ENCODE data around the gene YTHDF1.

Gene YTHDF1

DNA sequence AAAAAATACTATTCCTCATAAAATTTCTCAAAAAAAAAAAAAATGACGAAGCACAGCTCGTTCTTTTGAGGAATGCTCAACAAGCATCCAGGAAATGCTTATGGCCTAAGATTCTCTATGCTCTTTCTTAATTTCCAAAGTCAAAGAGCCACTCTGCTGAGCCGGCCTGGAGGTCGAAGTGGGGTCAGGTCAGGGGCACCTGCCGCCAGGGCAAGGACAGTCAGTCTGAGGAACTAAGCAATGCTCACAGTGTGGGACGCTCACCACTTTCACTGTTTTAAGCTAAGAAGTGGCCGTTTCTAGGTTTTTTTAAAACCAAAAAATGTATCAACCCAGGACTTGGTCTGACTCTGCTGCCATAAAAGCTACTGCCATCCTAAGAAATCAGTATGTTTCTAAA, 17.3 kb downstream of the YTHDF1 start:
- H3K4me3 Mint-ChIP-seq: no peak overlapping the region

DNA sequence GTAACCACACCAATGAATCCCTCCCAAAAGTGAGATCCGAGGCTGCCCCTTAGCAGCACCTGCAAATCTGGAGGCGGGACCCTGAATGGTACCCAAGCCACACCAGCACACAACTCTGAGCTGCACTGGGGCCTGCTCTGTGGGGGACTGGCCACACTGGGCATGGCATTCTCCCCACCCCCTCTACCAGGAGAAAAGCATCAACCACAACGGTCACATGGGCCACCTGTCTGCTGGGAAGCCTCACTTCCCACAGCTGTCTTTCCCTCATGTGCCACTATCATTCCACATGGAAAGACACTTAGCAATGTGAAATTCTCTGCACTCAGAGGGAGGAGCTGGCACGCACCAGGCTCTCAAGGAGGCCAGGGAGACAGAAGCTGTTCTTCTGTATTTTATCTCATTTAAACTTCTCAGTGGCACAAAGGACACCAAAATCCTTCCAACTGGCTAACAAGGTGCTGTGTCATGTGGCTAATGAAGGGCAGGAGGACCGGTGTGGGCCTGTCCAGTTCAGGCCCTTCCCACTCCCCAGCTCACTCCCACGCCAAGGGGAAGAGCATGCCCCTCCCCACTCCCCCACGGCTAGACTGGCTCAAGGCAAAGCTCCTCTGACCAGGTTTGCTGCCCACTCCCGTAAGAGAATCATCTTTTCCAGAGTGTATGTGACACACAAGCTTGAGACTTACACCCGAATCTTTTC, 19.0 kb downstream of the YTHDF1 start:
- Mint-ChIP-seq H3K4me1 (ENCODE audit: low read depth) (peaks cover 5% of the 10 kb centered on the region), H3K4me3 (no peak overlapping the region), H3K27ac (no peak overlapping the region), H3K27me3 (ENCODE audit: low read depth) (no peaks in the 10 kb centered on the region), H3K9me3 (no peaks in the 10 kb centered on the region), H3K36me3 (ENCODE audit: low read depth) (peaks cover 29% of the 10 kb centered on the region)
- no peak for DNase-seq (ENCODE audit: low spot score)

More for the DNA sequence above, 17.3 kb downstream of the YTHDF1 start:
- no peak for DNase-seq (ENCODE audit: low spot score)
- Mint-ChIP-seq H3K9me3 (no peaks in the 10 kb centered on the region), H3K27ac (no peak overlapping the region), H3K4me1 (ENCODE audit: low read depth) (peaks cover 5% of the 10 kb centered on the region), H3K36me3 (ENCODE audit: low read depth) (peaks cover 38% of the 10 kb centered on the region), H3K27me3 (ENCODE audit: low read depth) (no peaks in the 10 kb centered on the region)

DNA sequence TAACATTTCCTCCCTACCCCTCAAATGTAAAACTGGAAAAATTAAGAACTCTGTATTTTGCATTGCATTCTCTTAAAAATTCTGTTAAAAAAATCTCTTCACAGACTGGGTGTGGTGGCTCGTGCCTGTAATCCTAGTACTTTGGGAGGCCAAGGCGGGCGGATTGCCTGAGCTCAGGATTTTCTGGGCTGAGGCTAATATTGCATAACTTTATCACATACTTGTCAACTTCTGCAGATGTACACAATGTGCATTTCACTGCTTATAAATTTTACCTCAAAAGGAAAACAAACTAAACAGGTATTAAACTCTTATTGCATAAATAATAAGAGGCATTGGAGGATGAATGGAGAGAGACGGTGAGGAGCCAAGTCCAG, 21.1 kb downstream of the YTHDF1 start:
- Mint-ChIP-seq H3K4me1 (ENCODE audit: low read depth) (peaks cover 5% of the 10 kb centered on the region), H3K9me3 (no peaks in the 10 kb centered on the region), H3K4me3 (no peak overlapping the region), H3K27me3 (ENCODE audit: low read depth) (no peaks in the 10 kb centered on the region), H3K27ac (no peak overlapping the region), H3K36me3 (ENCODE audit: low read depth) (peaks cover 17% of the 10 kb centered on the region)
- DNase-seq (ENCODE audit: low spot score): no peak

DNA sequence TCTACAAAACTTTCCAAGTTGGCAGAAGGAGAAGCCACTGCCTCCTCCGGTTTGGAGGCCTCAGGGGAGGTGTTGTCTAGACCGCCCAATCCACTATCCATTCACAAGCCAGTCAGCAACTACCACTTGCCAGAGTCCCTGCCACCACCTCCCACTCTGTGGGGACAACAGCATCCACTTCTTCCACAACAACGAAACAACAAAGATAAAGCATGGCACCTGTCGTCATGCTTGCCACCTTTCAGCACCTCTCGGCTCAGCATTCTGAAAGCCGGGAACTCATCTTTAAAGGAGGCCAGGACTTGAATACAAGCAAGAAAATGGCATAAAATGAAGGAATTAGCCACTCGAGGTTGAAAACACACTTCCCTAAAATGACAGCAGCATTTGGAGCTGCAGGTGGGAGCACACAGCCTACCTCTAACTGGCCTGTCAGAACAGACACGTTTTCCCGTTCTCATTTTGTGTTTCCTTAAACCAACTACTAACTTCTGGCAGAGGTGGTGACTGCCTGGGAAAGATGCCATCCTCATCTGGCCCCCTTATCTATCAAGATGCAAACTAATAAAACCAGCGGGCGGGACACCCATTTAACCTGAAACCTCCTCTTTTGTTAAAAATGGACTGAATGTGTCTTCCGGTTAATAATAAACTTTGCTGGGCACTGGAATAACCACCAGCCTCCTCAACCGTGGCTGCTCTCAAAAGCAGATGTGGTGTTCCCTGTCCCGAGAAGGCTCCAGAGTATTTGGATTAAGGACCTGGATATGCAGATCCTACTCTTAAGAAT, 21.7 kb downstream of the YTHDF1 start:
- no peak overlapping the region for H3K4me3 Mint-ChIP-seq
- H3K27ac Mint-ChIP-seq: no peak overlapping the region
- DNase-seq (ENCODE audit: low spot score): no peak
- peaks cover 5% of the 10 kb centered on the region for H3K4me1 Mint-ChIP-seq (ENCODE audit: low read depth)
- no peaks in the 10 kb centered on the region for H3K27me3 Mint-ChIP-seq (ENCODE audit: low read depth)
- H3K36me3 Mint-ChIP-seq (ENCODE audit: low read depth): peaks cover 17% of the 10 kb centered on the region
- H3K9me3 Mint-ChIP-seq: no peaks in the 10 kb centered on the region

DNA sequence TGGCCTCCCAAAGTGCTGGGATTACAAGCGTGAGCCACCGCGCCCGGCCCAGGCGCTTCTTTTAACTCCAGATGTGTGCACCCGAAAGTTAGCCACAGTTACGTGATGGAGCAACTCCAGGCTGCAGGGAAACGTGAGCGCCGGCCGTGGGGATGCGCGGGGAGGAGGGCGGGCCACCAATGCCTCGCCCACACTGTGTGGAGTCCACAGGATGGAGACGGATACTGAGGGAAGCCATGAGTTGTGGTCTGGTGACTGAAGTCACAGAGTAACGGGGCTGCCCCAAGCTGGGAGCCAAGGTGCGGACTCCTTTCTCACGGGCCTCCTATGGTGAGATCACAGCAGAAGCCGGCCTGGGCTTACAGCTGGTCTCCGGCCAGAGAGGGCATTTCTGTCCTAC, 23.2 kb downstream of the YTHDF1 start:
- Mint-ChIP-seq H3K27me3 (ENCODE audit: low read depth) (no peaks in the 10 kb centered on the region), H3K36me3 (ENCODE audit: low read depth) (peaks cover 17% of the 10 kb centered on the region), H3K4me3 (no peak overlapping the region), H3K9me3 (no peaks in the 10 kb centered on the region), H3K4me1 (ENCODE audit: low read depth) (peaks cover 3% of the 10 kb centered on the region), H3K27ac (no peak overlapping the region)
- DNase-seq (ENCODE audit: low spot score): no peak

DNA sequence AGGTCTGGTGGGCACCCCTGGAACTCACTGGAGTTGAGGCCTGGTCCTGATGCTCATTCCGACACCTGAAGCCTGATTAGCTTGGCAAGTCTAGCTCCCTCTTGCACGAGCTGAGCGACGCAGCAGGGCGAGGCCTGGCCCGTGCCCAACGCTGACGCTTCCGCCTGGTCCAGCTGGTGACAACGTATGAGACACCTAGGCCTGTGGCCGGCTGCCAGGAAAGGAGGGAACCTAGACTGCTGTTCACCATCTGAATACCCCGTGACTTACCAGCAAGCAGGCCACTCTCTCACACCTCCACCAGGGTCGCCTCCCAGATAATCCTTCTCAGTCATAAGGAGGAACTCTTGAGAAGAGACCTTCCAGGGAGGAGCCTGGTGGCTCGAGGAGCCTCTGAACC, 24.5 kb downstream of the YTHDF1 start:
- no peak for DNase-seq (ENCODE audit: low spot score)
- Mint-ChIP-seq H3K27ac (no peak overlapping the region), H3K9me3 (no peaks in the 10 kb centered on the region), H3K27me3 (ENCODE audit: low read depth) (no peaks in the 10 kb centered on the region), H3K36me3 (ENCODE audit: low read depth) (peaks cover 14% of the 10 kb centered on the region), H3K4me1 (ENCODE audit: low read depth) (peaks cover 2% of the 10 kb centered on the region), H3K4me3 (no peak overlapping the region)

DNA sequence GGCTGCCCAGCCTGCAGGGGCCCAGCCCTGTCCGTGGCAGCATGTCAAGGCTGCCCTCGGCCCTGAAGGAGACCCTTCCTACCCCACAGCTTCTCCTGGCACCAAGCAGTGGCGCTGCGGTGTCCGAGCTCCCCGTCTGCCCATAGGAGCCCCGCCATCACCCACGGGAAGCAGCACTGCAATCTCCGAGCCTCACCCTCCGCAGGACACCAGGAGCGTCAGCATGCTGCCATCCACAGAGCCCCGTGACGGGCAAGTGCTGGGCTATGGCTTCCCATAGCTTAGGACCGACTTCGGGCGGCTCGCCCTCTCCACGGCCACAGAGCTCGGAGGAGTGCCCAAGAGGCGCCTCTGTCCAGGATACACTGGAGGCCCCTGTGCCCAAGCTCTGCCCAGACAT, 25.1 kb downstream of the YTHDF1 start:
- no peaks in the 10 kb centered on the region for H3K27me3 Mint-ChIP-seq (ENCODE audit: low read depth)
- no peak overlapping the region for H3K27ac Mint-ChIP-seq

DNA sequence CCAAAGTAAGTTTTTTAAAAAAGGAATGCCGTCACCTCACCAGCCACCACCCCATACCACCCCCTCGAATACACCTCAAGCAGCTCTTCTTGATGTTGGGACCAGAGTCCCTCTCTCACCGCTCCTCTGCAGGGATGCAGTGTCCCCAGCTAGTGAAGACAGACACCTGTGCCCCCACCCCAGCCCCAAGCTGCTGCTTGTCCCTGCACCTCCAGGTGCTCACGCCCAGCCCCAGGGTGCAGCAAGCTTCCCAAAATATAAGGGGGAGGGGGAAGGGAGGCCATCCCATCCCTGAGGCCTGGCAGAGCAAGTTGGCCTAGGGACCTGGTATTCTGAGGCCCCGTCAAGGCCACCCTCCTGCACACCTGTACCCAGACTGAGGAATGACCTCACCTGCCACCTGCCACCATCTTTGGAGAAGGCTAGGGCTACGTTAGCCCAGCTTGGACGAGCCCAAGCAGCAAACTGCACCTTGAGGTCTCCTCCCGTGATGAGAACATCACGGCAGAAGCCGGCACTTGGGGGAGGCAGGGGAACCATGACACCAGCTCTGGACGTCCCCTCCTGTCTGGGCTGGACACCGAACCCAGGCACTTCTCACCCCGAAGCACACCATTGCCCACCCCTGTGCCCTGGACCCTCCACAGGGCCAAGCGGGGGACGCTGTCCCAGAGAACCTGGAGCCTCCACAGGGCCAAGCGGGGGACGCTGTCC, 25.9 kb downstream of the YTHDF1 start:
- no peaks in the 10 kb centered on the region for H3K27me3 Mint-ChIP-seq (ENCODE audit: low read depth)
- H3K27ac Mint-ChIP-seq: no peak overlapping the region
- H3K4me1 Mint-ChIP-seq (ENCODE audit: low read depth): no peaks in the 10 kb centered on the region
- H3K9me3 Mint-ChIP-seq: no peaks in the 10 kb centered on the region
- no peak for DNase-seq (ENCODE audit: low spot score)
- H3K4me3 Mint-ChIP-seq: no peak overlapping the region
- peaks cover 4% of the 10 kb centered on the region for H3K36me3 Mint-ChIP-seq (ENCODE audit: low read depth)

More for the DNA sequence above, 25.1 kb downstream of the YTHDF1 start:
- no peaks in the 10 kb centered on the region for H3K4me1 Mint-ChIP-seq (ENCODE audit: low read depth)
- DNase-seq (ENCODE audit: low spot score): no peak
- no peaks in the 10 kb centered on the region for H3K9me3 Mint-ChIP-seq
- peaks cover 10% of the 10 kb centered on the region for H3K36me3 Mint-ChIP-seq (ENCODE audit: low read depth)
- H3K4me3 Mint-ChIP-seq: no peak overlapping the region

DNA sequence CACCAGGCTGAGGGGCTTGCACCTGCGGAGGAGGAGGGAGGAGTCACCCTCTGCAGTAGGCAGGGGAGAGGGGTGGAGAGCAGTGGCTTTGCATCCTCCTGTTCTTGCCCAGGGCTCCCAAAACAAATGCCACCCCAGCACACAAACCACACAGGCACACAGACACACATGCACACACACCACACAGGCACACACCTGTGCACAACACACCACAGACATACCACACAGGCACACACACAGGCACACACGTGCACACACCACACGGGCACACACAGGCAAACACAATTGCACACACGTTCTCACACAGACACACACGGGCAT, 26.6 kb downstream of the YTHDF1 start:
- Mint-ChIP-seq H3K4me1 (ENCODE audit: low read depth) (no peaks in the 10 kb centered on the region), H3K9me3 (no peaks in the 10 kb centered on the region), H3K27ac (no peak overlapping the region), H3K36me3 (ENCODE audit: low read depth) (no peaks in the 10 kb centered on the region), H3K4me3 (no peak overlapping the region), H3K27me3 (ENCODE audit: low read depth) (no peaks in the 10 kb centered on the region)
- no peak for DNase-seq (ENCODE audit: low spot score)

DNA sequence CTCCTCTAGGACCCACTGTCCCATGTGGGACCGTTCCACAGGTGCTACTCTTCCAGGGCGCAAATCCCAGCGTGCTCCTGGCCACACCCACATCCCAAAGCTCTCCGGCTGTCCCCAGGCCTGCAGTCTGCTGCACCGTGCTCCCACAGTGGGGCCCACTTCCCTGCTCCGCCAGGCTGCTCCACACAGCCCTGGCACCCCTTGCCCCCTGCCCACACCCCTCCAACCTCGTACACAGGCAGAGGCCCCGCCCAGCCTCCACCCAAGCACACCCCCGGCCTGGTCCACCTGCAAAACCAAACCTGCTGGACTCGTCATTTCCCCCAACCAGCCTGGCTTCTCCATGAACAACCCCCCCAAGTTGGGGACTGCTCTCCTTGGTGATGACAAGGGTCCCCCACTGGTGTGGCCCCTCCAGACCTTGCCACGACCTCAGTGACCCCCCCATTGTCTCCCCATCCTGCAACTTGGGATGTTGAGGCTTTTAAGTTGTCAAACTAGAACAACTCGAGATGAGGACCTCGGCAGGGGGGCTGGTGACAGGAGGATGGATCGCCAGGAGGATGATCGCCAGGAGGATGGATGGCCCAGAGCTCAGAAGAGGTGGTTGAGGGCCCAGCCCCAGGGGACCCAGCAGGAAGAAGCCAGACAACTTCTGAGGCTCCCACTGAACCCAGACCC, 27.1 kb downstream of the YTHDF1 start:
- DNase-seq (ENCODE audit: low spot score): no peak
- H3K9me3 Mint-ChIP-seq: no peaks in the 10 kb centered on the region
- H3K4me1 Mint-ChIP-seq (ENCODE audit: low read depth): no peaks in the 10 kb centered on the region
- H3K27me3 Mint-ChIP-seq (ENCODE audit: low read depth): no peaks in the 10 kb centered on the region
- H3K36me3 Mint-ChIP-seq (ENCODE audit: low read depth): no peaks in the 10 kb centered on the region
- no peak overlapping the region for H3K4me3 Mint-ChIP-seq
- H3K27ac Mint-ChIP-seq: no peak overlapping the region

DNA sequence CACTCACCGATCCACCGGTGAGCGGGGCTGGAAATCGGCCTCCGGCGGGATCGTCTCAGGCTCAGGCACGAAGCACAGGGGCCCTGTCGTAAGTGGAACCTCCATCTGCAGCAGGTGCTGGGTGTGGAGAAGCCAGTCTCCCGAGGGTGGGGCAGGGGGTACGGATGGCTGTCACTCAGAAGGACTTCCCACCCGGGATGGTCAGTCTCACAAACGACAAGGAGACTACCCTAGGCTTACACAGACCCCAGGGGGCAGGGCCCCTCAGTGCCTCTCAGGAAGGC, 27.8 kb downstream of the YTHDF1 start:
- H3K4me1 Mint-ChIP-seq (ENCODE audit: low read depth): no peaks in the 10 kb centered on the region
- no peak overlapping the region for H3K4me3 Mint-ChIP-seq
- no peak for DNase-seq (ENCODE audit: low spot score)
- no peak overlapping the region for H3K27ac Mint-ChIP-seq
- H3K27me3 Mint-ChIP-seq (ENCODE audit: low read depth): no peaks in the 10 kb centered on the region
- no peaks in the 10 kb centered on the region for H3K9me3 Mint-ChIP-seq
- no peaks in the 10 kb centered on the region for H3K36me3 Mint-ChIP-seq (ENCODE audit: low read depth)

DNA sequence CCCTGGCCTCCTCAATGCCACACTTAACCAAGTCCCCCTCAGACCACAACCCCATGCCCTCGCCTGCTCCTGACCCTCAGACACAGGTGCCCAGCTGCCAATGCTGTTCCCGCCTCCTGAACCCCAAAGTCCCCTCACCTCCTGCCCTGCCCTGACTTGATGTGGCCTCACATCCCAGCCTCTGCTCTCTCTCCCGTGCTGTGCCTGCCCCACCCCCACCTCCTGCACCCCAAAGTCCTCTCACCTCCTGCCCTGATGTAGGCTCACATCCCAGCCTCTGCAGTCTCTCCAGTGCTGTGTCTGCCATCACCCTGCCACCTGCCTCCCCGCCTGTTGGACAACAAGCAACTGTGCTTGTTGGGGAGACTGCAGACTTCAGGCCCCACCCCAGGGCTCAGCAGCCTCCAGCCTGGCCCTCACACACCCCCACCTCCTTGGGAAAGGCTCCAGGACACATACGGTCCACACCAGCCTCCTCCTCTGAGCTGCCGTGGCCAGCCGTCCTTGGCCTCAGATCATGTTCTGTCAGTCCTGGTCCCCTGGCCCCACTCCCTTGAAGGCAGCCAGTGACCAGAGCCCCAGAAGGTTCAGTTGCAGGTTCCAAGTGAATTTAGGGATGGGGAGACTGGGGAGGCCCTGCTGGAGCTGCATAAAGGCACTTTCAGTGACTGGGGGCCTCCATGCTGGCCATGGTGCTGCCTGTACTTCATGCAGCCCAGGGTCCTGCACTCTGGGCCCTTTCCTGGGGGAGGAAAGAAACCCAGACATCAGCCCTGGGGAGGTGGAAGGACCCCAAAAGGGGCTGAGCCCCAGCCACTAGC, 28.4 kb downstream of the YTHDF1 start:
- Mint-ChIP-seq H3K36me3 (ENCODE audit: low read depth) (no peaks in the 10 kb centered on the region), H3K27me3 (ENCODE audit: low read depth) (no peaks in the 10 kb centered on the region), H3K27ac (no peak overlapping the region), H3K4me1 (ENCODE audit: low read depth) (no peaks in the 10 kb centered on the region), H3K4me3 (no peak overlapping the region), H3K9me3 (no peaks in the 10 kb centered on the region)
- DNase-seq (ENCODE audit: low spot score): no peak

DNA sequence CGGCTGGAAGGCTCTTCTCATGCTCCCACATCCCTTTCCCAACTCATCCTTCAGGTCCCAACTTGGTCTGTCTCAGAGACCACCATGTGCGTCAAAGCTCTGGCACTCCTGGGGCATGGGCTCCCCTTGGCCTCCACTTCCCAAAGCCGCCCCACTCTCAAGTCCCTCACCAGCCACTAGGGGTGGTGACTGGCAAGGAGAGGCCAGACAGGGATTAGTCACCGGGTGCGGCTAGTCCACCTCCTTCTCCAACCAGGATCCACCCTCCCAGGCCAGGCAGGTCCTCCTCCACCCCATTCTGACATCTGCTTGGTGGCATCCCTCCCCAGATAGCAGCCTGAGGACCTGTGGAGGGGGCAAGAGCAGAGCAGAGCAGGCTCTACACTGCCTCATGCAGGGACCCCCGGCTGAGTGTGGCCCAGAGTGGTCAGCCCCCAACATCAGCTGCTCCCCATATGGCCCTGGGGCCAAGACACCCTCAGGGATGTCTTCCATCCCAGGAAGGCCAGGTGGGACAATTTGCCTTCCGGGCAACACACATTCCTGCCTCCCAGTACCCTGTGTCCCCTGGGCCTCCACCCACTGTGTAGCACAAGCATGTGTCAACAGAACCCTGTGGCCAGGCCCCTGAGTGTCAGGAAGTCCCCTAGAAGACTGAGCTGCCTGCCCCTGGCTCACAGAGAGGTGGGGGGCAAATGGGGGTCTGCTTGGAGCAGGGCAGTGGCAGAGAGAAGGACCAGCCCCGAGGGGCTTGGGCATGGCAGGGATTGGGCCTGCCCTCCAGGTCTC, 29.2 kb downstream of the YTHDF1 start:
- Mint-ChIP-seq H3K4me3 (no peak overlapping the region), H3K4me1 (ENCODE audit: low read depth) (no peaks in the 10 kb centered on the region), H3K27ac (no peak overlapping the region), H3K36me3 (ENCODE audit: low read depth) (no peaks in the 10 kb centered on the region), H3K27me3 (ENCODE audit: low read depth) (no peaks in the 10 kb centered on the region), H3K9me3 (no peaks in the 10 kb centered on the region)
- no peak for DNase-seq (ENCODE audit: low spot score)
